NT2/D1 (cell line): Measurements from ENCODE around the gene ZNF593.

Experiments used
- SUZ12 ChIP-seq: IDR thresholded peaks from 2 replicates; pipeline ENCODE4 v1.6.1; 2011; ENCODE audit not compliant: insufficient read length, insufficient read depth; ENCODE audit errors: extremely low read depth
- ZNF274 ChIP-seq: IDR thresholded peaks from 2 replicates; pipeline ENCODE4 v1.6.1; 2011; ENCODE audit warnings: mild to moderate bottlenecking, low read depth, low read length

- TF ChIP-seq SUZ12 (no peak), ZNF274 (no peak)
These were observed 18.8 kb downstream of the ZNF593 start for GRCh38 chr1:26188477-26188876.
